ENCODE data around the gene DNER. TPM values are rescaled to one million over a fixed set of nuclear protein-coding genes. Genes with fewer than 3 reads are reported as not detected.
"Not testable (repeated sequence)": the region's sequence is repeated elsewhere in the genome, so short reads cannot be mapped to it uniquely, and the experiment has no call there.

DNER gene
- total RNA-seq, 1 donor, result 0.72 TPM

DNA sequence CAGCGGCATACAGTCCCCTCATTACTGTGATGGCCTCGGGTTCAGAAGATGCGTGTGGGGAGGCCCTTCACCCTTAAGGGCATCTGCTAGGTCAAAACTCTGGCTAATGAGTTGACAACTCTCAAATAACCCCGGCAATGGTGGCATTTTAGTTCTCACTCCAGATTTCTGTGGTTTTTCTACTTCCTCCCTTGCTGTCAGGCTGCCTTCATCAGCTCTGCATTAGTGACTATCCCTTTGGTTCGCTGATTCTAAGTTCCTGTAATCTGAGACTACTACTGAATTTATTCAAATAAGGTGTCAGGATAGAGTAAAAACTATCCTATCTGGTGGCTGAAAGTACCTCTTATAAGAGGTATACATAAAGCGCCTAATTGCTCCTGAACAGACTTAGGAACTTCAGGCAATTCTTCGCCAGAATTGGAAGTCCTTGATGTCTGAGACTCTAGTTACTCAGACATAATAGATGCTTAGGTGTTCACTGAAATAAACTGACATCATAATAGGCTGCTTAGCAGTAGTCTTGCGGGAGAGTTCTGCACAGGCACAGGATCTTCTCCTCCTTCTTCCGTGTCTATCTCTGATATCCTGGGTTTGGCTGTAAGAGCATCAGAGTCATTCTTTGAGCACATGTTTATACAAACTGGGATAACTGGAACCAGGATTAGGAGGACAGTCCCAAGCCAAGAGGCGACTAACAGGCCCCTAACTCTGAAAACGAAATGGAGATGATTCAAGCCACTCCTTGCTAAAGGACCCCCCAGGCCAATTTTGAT is 194.5 kb downstream of the DNER start:
- no peak for DNase-seq (ENCODE audit: low read depth)
- TF ChIP-seq, protein P1, sequence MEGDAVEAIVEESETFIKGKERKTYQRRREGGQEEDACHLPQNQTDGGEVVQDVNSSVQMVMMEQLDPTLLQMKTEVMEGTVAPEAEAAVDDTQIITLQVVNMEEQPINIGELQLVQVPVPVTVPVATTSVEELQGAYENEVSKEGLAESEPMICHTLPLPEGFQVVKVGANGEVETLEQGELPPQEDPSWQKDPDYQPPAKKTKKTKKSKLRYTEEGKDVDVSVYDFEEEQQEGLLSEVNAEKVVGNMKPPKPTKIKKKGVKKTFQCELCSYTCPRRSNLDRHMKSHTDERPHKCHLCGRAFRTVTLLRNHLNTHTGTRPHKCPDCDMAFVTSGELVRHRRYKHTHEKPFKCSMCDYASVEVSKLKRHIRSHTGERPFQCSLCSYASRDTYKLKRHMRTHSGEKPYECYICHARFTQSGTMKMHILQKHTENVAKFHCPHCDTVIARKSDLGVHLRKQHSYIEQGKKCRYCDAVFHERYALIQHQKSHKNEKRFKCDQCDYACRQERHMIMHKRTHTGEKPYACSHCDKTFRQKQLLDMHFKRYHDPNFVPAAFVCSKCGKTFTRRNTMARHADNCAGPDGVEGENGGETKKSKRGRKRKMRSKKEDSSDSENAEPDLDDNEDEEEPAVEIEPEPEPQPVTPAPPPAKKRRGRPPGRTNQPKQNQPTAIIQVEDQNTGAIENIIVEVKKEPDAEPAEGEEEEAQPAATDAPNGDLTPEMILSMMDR (IDR thresholded peaks at IDR 0.05; ENCODE audit: insufficient read depth, low read length), result no peak
- H3K4me3 ChIP-seq (ENCODE audit: low read depth, low read length), result no peak overlapping the region

DNA sequence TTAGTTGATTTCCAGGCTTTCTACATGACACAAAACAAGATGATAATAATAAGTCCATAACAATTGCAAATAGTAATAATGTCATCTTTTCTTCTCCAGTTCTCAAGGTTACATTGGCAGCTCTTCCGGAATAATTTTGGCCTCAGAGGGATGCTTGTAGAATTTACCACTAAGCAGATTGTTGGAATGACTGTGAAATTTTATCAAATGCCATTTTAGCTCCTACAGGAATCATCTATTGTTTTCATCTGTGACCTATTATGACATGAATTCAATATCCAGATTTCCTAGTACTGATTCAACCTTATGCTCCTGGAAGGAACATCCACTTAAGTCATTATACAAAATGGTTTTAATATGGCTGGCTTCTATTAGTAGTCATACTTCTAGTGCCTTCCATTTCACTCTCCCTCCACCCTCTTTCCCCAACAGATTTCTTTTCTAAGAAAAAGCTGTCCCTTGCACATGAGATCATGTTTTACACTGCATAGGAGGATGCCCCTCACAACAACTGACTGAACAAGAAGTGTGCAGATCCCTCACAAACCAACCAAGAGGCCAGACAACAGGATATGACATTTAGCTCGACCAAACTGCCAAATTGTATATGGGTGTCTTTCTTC is 200.0 kb downstream of the DNER start:
- DNase-seq (ENCODE audit: low read depth), result peak; percentile 1
- no peak overlapping the region for H3K4me3 ChIP-seq (ENCODE audit: low read depth, low read length)
- TF ChIP-seq, protein P1 (IDR thresholded peaks at IDR 0.05; ENCODE audit: insufficient read depth, low read length), result no peak

DNA sequence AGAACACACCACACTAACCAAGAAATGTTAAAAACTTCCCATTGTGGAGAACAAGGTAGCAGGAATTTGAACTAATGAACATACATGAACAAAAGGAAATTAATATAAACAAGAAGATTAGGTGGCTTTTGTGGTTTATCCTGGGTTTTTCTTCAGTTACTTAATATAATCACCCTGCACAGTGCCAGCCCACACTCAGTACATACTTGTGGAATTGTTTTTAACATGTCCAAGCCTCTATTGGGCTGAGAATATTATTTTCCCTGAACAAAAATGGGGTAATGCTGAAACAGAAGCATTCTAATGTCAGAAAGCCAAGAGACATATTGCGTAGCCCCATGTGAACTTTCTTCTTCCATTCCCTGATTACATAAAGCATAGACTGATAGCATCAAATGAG is 202.8 kb downstream of the DNER start:
- DNase-seq (ENCODE audit: low read depth), result peak; percentile 5
- TF ChIP-seq, protein P1 (IDR thresholded peaks at IDR 0.05; ENCODE audit: insufficient read depth, low read length), result no peak

DNA sequence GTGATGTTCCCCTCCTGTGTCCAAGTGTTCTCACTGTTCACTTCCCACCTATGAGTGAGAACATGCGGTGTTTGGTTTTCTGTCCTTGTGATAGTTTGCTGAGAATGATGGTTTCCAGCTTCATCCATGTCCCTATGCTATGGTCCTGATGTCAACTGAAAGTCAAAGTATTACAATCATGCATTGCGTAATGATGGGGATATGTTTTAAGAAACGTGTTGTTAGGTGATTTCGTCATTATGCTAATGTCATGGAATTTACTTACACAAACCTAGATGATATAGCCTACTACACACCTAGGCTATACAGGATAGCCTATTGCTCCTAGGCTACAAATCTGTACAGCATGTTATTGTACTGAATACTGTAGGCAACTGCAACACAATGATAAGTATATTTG is 207.7 kb downstream of the DNER start:
- not testable (repeated sequence) for DNase-seq (ENCODE audit: low read depth); H3K4me3 ChIP-seq (ENCODE audit: low read depth, low read length)

More for the DNA sequence above, 202.8 kb downstream of the DNER start:
- H3K4me3 ChIP-seq (ENCODE audit: low read depth, low read length), result no peak overlapping the region

DNA sequence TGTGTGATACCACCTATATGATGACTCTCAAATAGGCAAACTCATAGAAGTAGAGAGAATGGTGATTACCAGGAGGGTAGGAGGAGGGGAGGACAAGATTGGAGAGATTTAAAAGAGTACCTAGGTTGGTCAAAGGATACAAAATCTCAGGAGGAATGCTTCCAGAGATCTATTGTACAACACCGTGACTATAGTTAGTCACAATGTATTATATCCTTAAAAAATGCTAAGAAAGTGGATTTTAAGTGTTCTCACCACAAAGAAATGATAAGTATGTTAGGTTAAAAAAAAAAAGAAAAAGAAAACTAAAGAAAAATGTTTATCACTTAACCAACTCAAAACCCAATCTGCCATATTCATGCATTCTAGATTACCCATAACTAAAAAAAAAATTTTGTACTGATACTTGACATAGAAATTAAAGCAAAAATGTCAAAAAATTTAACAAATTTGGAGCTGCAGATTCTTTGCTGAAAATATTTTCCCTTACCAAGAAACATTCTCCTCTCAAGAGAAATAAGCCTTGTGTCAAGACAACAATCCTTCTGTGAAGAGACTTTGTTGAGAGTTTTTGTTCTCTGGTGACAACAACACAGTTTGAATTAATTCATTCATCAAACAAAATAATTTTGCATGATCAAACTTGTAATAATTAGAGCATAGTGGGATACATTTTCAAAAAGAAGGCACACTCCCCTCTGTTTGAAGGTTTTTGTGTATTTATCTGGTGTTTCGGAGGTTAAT is 213.1 kb downstream of the DNER start:
- no peak for DNase-seq (ENCODE audit: low read depth)
- TF ChIP-seq, protein P1 (IDR thresholded peaks at IDR 0.05; ENCODE audit: insufficient read depth, low read length), result no peak
- no peak overlapping the region for H3K4me3 ChIP-seq (ENCODE audit: low read depth, low read length)

DNA sequence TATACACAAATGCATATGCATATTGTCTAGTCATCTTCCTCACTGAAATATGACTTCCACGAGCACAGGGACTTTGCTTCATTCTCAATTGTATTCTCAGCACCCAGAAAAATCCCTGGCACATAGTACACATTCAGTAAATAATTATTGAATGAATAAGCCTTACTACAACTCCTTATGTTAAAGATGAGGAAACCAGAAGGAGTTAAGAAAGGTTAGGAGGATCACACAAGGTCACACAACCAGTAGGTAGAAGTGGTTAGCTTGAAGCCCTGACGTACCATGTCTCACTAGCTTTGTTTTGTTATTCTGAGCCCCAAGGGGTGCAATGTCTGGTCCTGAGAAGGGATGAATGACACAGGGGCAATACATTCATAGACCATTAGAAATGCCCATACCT is 222.3 kb downstream of the DNER start:
- H3K4me3 ChIP-seq (ENCODE audit: low read depth, low read length), result no peak overlapping the region
- DNase-seq (ENCODE audit: low read depth), result no peak
- TF ChIP-seq, protein P1 (IDR thresholded peaks at IDR 0.05; ENCODE audit: insufficient read depth, low read length), result no peak

DNA sequence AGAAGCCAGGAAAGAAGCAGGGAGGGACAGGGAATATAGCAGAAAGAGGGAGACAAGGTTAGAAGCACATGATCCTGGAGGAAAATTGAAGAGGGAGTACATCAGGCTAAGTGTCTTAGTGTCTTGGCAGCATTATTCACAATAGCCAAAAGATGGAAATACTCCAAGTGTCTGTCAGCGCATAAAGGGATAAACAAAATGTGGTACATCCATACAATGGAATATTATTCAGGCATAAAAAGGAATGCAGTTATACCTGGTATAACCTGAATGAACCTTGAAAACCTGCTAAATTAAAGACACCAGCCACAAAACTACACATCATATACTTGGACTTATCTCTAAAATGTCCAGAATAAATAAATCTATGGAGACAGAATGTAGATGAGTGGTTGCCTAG is 224.2 kb downstream of the DNER start:
- H3K4me3 ChIP-seq (ENCODE audit: low read depth, low read length), result no peak overlapping the region
- TF ChIP-seq, protein P1 (IDR thresholded peaks at IDR 0.05; ENCODE audit: insufficient read depth, low read length), result no peak
- no peak for DNase-seq (ENCODE audit: low read depth)
